Fibroblast of pulmonary artery (primary cell): Measurements from ENCODE around the gene NCLN.
A peak's percentile ranks its signal among the peaks of the same experiment; 100 is the strongest.
"Not testable (repeated sequence)": the region's sequence is repeated elsewhere in the genome, so short reads cannot be mapped to it uniquely, and the experiment has no call there.

ENCODE experiments used
- DNase-seq: peaks from one replicate; pipeline ENCODE4 v3.0.0-alpha.2; 2010; ENCODE audit warnings: low read depth
- H3K4me3 ChIP-seq: replicated peaks from 2 replicates; pipeline ENCODE4 v1.5.1; 2011; ENCODE audit warnings: low read depth, mild to moderate bottlenecking, control low read depth, low read length, moderate library complexity
- CTCF ChIP-seq: IDR thresholded peaks from 2 replicates; pipeline ENCODE4 v1.5.1; 2011; ENCODE audit warnings: mild to moderate bottlenecking, control low read depth, low read length, inconsistent platforms; ENCODE audit errors: missing control alignments

Gene NCLN

DNA sequence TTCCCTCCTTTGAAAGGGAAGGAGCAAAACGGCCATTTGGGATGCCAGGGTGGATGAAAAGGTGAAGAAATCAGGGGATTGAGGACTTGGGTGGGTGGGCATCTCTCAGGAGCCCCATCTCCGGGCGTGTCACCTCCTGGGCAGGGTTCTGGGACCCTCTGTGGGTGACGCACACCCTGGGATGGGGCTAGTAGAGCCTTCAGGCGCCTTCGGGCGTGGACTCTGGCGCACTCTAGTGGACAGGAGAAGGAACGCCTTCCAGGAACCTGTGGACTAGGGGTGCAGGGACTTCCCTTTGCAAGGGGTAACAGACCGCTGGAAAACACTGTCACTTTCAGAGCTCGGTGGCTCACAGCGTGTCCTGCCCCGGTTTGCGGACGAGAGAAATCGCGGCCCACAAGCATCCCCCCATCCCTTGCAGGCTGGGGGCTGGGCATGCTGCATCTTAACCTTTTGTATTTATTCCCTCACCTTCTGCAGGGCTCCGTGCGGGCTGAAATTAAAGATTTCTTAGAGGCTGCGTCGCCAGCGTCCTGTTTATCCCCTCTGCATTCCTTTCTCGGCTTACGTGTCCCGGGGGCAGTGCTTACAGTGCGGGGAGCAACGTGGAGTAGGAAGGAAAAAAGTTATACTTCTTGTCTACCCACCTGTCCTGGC is 22.4 kb upstream of the NCLN start:
- peak; percentile 69 for DNase-seq
- no peak overlapping the region for H3K4me3 ChIP-seq
- TF ChIP-seq CTCF = peak; percentile 97

DNA sequence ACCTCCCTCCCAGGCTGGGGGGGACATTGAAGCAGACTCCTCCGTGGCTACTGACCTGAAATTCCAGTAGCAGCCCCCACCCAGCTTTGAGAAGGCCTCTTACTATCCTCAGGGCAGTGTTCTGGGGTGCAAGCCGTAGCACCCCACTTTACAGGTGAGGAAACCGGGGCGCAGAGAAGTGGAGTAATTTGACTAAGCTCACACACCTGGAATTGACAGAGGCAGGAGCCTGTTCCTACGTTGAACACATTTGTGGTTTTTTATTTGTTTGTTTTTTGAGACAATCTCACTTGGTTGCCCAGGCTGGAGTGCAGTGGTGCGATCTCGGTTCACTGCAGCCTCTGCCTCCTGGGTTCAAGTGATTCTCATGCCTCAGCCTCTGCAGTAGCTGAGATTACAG is 21.8 kb upstream of the NCLN start:
- H3K4me3 ChIP-seq = no peak overlapping the region
- DNase-seq = no peak
- no peak for TF ChIP-seq CTCF

DNA sequence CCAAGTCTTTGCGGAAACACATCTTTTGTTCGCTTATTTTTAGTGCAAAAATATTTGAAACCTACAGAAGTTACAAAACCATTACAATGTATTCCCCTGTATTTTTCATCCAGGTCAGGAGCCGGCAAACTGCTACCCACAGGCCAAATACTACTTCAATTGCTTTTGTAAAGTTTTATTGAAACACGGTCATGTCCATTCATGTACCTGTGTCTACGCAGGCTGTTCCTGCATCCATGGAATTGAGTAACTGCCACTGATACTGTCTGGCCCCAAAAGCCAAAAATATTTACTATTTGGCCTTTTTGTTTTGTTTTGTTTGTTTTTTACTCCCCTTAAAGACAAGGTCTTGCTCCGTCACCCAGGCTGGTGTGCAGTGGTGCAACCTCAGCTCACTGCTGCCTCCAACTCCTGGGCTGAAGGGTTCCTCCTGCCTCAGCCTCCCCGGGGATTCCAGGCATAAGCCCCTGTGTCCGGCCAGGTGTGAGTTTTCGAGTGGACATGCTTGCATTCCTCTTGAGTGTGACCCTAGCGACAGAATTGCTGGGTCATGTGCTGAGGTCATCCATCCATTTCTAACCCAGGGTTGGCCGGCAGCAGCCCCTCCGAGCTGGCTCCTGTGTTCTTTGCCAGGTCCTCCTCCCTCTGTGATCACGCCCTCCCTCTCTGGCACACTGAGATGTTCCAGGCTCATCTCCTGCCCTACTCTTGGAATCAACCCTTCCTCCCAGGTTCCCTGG is 18.0 kb upstream of the NCLN start:
- DNase-seq = no peak
- no peak overlapping the region for H3K4me3 ChIP-seq
- no peak for TF ChIP-seq CTCF

DNA sequence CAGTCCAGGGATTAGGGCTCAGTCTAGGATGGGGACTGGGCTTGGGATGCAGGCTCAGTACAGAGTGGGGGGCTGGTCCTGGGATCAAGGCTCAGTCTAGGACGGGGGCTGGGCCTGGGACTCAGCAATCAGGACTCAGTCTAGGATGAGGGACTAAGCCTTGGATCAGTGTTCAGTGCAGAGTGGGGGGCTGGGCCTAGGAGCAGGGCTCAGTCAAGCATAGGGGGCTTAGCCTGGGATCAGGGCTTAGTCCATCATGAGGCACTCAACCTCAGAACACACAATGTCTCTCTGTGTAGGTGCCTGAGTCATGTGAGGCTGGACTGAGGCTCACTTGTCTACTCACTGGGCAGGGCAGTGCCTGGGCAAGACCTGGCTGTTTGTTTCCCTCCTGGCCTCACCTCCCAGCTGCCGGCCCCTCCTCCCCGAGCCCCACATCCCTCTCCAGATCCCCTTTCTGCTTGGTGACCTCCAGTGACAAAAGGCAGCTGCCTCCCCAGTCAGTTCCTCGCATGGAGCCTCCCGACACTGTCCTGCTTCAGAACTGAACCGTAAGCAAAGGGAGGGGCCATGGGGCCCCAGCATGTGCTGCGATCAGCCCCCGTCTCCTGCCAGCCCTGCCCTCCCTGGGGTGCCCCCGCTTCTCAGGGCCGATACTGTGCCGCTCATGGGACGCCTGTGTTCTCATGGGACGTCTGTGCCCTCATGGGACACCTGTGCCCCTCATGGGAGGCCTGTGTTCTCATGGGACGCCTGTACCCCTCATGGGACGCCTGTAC is 13.6 kb upstream of the NCLN start:
- no peak overlapping the region for H3K4me3 ChIP-seq
- no peak for DNase-seq
- TF ChIP-seq CTCF = no peak

DNA sequence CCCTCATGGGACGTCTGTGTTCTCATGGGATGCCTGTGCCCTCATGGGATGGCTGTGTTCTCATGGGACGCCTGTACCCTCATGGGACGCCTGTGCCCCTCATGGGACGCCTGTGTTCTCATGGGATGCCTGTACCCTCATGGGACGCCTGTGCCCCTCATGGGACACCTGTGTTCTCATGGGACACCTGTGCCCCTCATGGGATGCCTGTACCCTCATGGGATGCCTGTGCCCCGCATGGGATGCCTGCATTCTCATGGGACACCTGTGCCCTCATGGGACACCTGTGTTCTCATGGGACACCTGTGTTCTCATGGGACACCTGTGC is 13.1 kb upstream of the NCLN start:
- not testable (repeated sequence) for H3K4me3 ChIP-seq, DNase-seq

DNA sequence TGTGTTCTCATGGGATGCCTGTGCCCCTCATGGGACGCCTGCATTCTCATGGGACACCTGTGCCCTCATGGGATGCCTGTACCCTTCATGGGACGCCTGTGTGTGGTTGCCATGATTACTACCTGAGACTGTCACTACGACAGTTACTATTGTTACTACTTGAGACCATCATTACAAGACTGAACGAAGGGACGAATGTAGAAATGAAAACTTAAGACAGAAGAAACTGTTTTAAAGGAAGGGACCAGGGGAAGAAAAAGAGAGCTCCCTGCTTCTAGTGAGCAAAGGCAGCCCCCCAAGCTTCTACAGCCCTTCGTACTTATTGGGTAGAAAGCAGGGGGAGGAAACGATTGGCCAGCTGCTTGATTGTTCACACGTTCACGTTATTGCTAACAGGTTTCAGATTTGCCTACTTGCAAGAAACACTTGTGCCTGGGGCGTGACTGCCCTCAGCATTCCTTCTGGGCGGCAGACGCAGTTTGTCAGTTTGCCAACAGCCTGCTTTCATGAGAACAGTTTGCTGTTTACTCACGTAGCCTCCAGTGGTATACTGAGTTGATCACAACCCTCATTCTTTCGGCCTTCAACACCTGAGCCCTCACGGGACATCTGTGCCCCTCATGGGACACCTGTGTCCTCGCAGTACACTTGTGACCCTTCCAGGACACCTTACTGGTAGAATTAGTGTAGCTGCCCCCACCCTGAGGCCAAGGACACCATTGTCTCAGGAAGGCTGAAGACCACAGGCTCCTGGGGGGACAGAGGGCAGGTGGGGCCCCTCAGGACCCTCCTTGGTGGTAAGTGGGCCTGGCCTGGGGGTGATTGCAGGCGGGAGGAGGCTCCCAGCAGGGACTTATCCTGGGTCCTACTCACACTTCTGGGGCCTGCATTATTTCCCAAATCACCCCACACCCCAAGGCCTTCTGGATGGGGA is 9.7 kb upstream of the NCLN start:
- DNase-seq = peak; percentile 51
- no peak for TF ChIP-seq CTCF
- H3K4me3 ChIP-seq = no peak overlapping the region
